SW480 (cell line): ENCODE measurements around the gene CRMP1.

ENCODE experiments used
- DNase-seq: peaks from one replicate; pipeline ENCODE4 v3.0.0-alpha.2; 2016; ENCODE audit warnings: low spot score

Gene CRMP1

DNA sequence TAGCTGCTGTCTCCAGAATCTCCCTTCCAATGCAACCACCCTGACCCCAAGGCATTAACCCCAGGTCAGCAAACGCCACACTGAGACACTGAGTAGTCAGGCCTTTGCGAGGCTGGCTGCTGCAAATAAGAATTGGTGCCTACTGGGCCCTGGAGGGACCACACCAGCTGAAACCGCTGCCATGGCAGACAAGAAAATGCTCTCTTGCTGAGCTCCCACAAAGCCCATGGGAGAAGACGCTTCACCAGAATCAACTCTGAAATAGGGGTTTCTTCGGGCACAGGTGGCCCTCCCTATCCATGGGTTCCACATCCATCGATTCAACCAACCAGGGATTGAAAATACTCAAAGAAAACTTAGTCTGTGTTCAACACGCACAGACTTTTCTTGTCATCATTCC is 26.7 kb upstream of the CRMP1 start:
- DNase-seq: no peak

DNA sequence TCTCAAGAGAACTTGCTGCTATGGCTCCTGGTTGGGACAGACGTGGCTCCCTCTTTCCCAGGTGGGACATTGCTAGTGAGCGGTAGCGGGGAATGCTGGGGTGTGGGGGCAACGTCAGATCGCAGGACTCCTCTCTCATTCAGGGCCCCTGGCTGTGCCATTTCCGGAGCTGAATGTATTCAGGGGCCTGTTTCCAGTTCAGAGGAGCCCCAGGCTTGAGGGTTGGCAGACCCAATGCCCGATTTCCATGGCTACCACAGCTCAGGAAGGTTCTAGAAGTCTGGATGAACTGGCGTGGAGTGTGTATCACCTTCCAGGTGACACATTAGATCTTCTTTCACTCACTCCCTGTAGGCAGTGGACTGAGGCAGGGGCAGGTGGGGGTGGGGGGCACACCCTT is 26.2 kb upstream of the CRMP1 start:
- DNase-seq: no peak

DNA sequence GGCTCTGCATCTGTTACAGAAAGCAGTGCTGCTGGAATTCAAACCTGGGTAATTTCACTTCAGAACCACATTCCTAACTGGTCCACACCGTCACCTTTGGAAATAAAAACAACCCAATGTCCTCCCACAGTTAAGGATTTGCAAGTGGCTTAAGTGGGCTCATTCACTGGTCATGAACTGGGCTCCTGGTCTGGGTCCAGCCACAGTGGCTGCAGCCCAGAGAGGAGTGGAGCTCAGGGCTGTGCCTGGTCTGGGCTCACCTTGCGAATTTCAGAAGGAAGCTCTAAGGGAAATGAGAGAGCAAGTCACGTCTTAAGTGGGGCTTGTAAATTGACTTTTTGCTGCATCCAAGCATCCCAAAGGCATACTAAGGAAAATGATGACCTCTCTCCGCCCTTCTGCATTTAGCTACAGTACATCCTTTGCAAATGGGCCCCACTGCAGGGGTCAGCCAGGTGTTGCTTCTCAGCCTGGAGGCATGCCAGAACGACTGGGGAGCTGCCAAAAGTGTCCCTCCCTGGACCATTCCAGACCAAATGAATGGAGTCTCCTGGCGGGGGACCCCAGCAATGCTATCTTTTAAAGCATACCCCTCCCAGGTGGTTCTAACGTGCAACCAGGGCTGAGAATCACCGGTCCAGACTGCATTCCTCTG is 25.6 kb upstream of the CRMP1 start:
- no peak for DNase-seq

DNA sequence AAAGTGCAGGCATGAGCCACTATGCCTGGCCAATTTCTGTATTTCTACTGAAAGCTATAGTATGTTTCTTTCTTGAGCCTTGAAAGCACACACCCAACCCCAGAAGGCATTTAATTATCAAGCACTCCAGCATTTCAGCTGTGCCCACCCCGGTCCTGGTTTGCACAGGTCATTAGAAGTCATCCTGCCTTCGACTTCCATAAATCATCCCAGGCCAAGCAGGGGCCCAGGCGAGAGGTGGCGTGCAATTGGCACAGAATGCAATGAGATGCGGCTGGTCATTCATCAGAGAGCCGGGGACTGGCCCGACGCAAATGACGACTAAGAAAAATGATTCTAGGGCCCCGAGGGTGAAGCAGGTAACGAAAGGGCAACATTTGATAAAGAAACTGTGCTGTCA is 24.8 kb upstream of the CRMP1 start:
- DNase-seq: no peak

DNA sequence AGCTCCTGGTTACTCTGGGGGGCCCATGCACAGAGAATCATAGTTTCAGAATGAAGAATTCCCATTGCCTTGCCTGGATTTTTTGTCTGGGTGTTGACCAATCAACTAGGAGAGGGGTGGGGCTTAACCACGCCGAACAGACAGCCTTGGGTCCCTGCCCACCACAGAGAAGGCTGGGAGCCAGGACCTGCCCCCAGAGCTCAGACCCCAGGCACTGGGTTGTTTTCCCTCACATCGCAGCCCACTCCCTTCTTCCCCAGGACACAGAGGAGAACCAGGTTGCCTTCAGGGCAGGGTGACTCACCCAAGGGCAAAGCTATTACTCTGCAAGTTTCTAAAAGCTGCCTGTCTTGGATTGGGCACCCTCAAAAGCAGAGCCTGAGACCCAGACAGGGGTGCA is 23.3 kb upstream of the CRMP1 start:
- DNase-seq: no peak

DNA sequence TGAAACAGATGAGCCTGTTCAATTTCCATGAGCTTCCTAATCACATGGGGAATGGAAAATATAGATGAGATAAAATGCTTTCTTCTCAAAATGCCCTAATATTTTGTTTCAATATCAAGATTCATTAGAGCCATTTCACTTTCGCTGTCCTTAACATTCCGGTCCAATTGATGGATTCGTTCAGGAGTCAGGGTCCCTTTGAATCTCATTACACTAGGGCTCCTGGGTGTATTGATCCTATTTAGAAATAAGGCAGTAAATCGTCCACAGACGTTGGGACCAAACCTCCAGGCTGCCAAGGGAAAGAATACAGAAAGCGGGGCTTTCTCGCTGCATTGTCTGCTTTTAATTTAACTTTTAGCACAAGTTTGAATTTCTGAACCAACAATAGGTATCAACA is 20.6 kb upstream of the CRMP1 start:
- no peak for DNase-seq

DNA sequence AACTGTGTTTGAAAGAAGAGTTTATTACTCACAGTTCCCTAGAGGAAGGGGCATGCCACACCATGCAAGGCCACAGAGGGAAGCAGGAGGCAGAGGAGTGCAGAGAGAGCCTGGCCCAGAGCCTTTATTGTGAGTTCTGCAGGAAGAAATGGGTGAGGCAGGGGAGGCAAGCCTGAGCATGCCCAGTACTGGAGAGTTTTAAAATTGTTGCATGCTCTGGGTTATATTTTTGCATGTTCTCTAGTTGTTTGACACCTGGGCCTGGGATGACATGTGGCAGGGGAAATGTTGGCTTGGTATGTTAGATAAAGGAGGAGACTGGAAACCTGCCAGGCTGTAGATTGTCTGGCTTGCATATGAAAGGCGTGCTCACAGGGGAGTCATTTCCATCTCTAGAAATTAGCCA is 19.7 kb upstream of the CRMP1 start:
- DNase-seq: no peak

DNA sequence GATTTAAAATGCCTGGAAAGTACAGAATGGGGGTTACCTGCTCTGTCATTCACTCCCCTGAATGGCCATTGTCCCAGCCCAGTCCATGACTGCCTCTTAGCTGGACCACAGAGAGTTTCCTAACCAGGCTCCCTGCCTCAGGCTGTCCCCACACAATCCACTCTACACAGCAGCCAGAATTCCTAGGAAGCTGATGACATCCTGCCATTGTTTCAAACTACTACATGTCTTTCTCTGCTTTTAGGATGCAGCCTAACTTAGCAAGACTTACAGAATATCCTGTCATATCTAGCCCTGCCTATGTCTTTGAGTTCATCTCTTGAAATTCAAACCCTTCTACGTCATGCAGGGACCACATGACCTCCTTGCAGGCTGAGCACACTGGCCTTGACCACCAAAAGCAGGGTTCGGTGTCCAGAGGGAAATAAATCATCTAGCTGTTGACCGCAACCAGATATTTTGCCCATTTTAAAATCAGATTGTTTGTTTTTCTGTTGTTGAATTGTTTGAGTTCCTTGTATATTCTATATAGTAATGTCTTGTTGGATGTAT is 16.1 kb upstream of the CRMP1 start:
- no peak for DNase-seq

DNA sequence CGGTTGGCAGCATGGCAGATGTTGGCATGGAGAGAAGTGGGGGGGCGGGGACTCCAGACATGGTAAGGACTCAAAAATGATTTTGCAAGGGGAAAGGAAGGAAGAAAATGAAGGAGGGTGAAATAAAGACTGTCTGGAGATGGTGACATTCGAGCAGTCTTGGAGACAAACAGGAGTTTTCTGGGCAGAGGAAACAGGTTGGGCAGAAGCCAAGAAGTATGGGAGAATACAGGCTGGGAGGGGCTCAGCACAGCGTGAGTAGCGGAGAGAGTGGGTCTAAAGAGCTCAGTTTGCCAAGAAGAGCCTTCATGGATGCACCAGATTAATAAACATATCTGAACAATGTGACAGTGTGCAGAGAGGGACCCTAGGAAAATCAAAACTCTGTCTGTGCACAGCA is 13.3 kb upstream of the CRMP1 start:
- no peak for DNase-seq

DNA sequence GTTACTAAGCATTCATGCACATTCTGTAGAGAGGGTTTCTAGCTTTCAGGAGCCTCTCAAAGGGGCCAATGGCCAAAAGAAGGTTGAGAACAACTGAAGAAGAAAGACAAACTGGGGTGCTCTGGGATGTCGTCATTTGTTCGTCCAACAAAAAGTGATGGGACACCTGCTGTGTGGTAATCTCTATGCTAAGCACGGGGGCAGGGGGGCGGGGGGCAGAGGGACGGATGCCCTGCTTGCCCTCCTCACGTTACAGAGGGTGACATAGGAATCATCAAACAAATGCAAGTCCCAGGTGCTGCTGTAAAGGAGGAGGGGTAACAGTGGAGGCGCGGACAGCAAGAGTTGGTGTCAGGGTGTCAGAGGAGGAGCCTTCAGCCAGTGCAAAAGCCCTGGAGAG is 12.8 kb upstream of the CRMP1 start:
- DNase-seq: no peak

DNA sequence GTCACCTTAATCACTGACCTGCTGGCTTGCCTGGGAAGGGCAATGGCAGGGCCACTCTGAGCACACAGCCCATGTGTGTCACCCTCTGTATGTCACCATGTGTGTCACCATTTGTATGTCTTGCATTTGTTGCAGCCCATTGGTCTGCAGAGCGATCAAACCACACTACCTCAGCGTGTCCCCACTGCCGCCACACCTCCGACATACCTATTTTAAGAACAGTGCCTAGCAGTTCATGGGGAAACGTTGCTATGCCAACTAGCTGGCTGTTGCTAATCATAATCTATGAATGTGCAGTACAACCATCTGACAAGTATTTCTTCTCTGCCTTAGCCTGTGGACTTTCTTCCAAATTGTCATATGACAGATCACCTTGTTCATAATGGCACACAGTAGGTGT is 8.0 kb upstream of the CRMP1 start:
- no peak for DNase-seq

DNA sequence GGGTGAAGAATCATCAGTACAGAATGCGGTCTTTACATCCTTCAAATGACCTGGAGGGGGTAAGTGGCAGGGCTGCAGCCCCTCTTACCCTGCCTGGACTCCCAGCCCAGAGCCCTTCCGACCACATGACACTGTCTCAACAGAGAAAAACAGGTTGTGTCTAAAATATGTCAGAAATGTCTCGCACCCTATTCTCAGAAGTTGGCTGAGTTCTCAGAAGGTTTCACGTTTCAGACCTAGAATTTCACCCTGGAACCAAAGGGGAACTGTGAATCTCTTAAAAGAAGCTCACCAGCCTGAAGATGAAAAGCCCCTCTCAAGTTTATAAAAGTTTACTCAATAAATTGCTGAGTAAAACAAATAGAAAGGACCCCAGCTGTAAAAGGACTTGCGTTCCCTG is 7.0 kb upstream of the CRMP1 start:
- DNase-seq: no peak

DNA sequence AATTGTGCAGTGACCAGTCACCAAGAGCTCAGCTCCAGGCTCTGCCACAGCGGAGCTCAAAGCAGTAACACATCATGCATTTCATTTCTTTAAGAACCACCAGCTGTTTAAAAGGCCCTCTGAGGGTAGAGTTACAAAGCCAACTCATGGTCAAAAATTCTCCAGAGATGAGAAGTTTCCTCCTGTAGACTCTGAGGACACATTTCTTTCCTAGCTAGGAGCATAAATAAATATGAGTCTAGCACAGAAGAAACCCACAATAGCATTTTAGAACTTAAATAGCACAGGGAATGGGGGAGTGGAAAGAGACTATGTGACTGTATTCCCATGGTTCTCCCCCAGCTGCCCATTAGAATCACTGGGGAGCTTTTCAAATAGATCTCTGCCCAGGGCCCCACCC is 6.5 kb upstream of the CRMP1 start:
- DNase-seq: no peak

DNA sequence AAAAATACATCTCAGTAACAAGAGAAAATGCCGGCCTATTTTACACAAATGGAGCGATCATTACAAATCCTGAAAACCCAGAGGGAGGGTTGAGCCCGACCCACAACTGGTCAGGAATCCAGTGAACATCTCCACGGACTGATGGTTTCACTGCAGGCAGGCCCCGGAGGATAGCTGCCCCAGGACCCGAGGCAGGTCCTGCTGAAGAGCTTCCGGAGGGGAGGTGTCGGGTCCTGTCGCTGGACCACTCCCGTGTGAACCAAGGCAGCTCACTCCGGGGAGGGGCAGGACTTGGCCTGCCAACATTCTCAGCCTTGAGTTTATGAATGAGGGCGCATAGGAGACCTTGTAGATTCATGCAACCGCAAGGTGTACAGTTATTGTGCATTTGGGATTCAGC is 4.8 kb upstream of the CRMP1 start:
- DNase-seq: no peak

DNA sequence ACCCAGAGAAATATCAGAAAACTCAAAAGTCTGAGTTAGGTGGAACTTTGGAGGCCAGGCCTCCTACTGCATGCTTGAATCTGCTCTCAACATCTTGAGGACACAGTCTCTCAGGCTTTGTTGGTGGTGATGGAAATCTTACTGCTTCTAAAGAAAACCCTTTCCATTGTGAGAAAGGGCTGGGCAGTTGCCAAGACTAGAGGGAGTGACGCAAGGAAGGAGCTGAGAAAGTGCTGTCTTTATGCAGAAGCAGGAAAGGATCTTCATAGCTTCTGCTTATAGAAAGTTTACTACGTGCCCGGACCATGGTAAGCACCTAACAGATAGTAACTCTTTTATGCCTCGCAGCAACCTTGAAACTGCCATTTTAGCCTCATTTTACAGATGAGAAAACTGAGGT is 2.4 kb upstream of the CRMP1 start:
- DNase-seq: no peak

DNA sequence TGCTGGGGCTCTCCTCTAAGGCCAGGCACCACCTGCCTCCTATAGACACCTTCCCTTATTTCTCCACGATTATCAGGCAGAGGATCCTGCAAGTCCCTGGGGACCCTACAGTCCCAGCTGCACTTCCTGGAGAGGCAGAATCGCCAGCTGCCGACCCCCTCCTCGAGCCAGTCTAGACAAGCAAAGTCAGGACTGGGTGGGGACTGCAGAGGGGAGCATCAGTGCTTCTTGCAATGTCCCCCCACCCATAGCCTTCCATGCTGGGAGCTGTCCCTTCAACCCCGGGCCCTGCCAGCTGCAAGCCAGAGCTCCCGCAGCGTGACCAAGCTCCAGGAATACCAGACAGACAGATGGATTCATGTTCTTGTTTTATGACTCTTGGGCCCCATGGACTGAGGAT is 1.4 kb upstream of the CRMP1 start:
- DNase-seq: no peak

DNA sequence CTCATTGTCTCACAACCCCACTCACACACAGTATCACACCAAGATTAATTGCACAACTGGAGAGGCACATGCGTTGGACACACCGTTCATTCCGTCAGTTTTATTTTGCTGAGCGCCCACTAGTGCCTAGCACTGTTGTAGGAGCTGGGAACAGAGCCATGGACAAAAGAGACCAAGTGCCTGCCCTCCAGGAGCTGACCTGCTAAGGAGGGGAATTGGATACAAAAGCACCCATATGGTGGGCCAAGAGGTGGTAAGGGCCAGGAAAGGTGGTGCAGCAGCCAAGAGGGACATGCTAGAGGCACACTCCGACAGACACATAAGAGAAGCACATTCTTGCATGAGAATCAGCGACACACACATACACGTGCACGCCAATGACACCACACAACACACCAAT is 705 bp upstream of the CRMP1 start:
- no peak for DNase-seq

DNA sequence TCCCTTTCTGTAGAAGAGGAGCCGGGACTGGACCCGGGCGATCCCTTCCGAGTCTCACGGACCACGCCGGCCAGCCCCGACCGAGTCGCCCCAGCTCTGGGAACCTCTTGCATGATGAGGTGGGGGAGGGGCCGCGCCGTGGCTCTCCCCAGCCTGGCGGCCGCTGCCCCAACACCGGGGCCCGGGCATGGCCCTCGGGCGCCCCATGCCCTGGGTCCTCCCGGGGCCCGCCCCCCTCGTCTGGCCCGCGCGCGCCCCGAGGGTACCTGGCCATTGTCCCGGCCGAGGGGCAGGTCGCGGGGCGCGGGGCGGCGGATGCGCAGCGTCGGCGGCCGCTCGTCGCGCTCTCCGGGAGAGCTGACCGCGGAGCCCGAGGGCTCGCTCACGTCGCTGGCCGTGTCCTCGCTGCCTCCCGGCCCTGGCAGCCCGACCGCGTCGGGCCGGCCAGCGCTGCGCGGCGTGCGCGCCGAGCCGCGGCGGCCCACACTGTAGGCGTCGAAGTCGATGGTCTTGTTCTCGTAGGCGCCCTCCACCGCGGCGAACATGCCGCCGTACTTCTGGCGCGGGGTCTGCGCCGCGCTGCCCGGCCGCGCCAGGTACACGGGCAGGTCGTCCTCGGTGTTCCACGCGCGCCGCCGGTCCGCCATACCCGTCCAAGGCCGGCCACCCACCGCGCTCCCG is 423 bp downstream of the CRMP1 start:
- DNase-seq: no peak

DNA sequence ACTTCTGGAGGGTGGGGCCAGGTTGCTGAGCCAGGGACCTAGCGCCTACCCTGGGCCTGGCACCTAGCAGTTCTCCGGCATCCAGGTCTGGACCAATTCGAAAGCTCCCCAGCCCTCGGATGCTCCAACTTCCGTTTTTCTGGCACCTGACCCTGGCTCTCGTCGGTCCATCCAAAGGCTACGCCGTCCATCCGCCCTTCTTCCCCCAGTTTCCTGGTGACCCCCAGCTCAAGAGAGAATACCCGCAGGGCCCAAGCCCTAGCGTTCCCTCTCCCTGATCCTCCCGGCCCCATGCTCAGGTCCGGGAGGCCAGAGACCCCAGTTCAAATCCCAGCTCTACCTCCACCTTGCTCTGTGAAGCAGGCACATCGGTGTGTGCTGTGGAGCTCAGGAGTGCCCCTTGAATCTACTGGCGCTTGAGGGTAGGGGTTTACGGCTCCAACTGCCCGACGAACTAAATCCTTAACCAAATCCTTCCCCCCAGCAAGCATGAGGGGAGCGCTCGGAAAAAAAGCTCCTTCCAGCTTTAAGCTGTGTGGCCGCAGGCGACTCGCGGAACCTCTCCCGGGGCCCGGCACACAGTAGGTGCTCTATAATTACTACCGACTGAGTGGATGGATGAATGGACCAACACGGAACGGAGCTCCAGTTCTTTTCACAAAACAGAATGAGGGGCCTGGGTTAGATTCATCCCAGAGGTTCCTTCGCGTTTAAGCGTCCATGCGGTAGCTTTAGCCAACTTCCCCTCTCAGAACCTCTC is 1.1 kb downstream of the CRMP1 start:
- no peak for DNase-seq

DNA sequence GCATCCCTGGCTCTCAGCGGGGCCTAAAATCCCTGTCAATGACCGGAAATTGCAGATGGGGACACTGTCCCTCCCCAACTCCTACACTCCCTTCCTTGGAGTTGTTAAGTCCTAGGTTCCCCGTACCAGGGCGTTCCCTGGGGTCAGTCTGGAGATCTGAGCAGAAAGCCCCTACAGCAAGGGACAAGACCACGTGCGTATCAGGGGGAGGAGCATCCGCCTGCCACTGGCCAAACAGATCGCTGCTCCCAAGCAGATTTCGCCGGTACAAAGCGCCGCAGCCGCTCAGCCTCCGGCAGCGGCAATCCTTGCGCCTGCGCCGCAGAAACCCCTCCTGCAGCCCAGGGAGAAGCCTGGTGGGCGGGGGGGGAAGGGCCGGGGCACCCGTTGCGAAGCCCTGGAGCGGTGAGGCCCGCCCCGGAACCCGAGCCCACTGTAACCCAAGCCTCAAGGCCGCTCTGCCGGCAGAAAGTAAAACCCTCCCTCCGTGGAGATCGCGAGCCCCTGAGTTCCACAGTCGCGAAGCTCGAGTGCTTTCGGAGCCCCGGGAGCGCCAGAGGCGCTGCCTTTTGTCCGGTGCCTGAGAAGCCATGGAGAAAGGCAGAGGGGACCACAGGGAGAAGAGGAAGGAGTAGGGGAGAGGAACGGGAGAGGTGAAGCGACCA is 2.7 kb downstream of the CRMP1 start:
- DNase-seq: no peak

DNA sequence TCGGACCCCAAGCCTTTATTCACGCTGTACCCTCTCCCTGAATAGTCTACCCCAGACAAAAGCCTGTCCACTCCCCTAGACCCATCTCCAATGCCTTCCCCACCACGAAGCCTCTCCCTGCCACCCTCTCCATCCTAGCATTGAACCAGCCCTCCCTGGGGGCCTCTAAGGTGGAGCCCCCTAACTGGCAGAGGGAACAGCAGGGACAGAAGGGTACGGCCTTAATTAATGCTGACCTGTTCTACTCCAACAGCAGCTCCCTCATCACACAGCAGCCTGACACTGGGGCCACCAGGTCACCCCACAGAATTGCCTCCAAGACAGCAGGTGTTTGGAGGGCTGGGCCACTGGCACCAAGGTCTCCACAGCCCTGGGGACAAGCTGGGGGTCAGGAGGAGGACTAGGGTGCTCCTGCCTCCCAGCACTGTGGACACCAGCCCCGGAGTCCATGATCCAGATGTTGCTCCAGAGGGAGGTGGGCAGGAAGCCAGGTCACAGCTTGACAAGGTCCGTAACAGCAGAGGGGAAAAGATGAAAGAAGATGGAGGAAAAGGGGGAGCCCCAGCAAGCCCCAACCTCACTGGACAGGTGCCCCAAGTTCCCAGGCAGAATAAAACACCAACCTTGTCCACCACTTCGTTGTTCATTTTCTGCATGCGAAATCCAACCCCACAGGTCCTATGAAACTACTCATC is 3.7 kb downstream of the CRMP1 start:
- no peak for DNase-seq
